Measurements from ENCODE around the gene UGP2. TPM values are rescaled to one million over a fixed set of nuclear protein-coding genes. Genes with fewer than 3 reads are reported as not detected.

The UGP2 gene
- total RNA-seq, 4 donors from 2014 or later = 80.8 to 137 (median 103) TPM

DNA sequence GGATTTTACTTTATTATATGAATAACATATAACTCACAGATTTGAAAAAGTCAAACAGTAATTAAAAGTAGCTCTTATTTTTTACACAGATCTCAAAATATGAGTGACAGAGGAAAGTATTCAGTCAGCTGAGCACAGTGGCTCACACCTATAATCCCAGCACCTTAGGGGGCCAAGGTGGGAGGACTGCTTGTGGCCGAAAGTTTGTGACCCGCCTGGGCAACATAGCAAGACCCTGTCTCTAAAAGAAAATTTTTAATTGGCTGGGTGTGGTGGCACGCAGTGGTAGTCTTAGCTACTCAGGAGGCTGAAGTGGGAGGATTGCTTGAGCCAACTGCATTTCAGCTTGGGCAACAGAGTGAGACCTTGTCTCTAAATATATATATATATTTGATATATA is 19.2 kb upstream of the UGP2 start:
- 95 to 97% methylated on average over 3 of the region's 3 CpGs for WGBS, 2 donors

DNA sequence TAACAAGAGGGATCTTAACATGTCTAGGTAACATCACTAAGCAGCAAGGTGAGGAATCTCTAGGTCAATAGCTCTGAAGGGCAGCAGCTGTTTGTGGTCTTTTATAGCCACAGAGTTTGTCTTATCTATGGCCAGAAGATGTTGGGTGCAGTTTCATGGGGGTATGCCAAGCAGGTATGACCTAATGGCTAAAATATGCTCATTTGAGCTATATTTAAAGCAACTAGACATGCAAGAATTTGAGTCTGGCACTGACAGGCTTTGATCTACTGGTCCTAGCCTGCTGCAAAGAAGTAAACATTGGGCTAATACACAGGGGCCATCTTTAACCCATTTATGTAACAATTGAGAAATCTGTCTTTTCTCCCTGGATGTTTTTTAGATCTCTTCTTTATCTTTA is 13.9 kb upstream of the UGP2 start:
- no peak for DNase-seq (ENCODE audit: low spot score in 2 of 2)

More for the DNA sequence above, 19.2 kb upstream of the UGP2 start:
- Histone ChIP-seq H3K4me1 (peaks cover 0 to 11% (median 0%) of the 10 kb centered on the region in 4 donors), H3K27me3 (no peaks in the 10 kb centered on the region), H3K9me3 (no peaks in the 10 kb centered on the region), H3K4me3 (no peak overlapping the region), H3K36me3 (no peaks in the 10 kb centered on the region), H3K27ac (no peak overlapping the region)
- TF ChIP-seq EP300 (IDR thresholded peaks at IDR 0.05) (no peak), POLR2A (IDR thresholded peaks at IDR 0.05) (no peak)
- TF ChIP-seq, protein P1, sequence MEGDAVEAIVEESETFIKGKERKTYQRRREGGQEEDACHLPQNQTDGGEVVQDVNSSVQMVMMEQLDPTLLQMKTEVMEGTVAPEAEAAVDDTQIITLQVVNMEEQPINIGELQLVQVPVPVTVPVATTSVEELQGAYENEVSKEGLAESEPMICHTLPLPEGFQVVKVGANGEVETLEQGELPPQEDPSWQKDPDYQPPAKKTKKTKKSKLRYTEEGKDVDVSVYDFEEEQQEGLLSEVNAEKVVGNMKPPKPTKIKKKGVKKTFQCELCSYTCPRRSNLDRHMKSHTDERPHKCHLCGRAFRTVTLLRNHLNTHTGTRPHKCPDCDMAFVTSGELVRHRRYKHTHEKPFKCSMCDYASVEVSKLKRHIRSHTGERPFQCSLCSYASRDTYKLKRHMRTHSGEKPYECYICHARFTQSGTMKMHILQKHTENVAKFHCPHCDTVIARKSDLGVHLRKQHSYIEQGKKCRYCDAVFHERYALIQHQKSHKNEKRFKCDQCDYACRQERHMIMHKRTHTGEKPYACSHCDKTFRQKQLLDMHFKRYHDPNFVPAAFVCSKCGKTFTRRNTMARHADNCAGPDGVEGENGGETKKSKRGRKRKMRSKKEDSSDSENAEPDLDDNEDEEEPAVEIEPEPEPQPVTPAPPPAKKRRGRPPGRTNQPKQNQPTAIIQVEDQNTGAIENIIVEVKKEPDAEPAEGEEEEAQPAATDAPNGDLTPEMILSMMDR (IDR thresholded peaks at IDR 0.05) = no peak
- DNase-seq (ENCODE audit: low spot score in 2 of 2) = no peak

DNA sequence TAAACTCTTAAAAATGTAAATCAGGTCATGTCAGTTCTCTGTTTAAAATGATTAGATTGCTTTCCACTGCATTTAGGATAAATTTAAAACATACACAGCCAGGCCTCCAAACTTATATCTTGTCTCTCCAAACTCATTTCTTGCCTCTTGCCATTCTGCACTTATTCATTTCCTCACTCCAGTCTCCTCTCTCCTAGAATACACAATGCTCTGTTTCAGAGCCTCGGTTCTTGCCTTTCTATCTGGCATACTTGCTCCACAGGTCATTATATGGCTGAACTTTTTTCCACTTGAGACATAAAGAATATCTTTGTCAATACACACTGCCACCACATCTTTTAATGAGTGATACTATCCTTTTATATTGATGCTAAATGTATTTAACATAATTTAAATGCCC is 10.5 kb upstream of the UGP2 start:
- Histone ChIP-seq H3K4me1 (peaks cover 0 to 10% (median 0%) of the 10 kb centered on the region in 4 donors), H3K27ac (no peak overlapping the region), H3K9me3 (no peaks in the 10 kb centered on the region), H3K36me3 (no peaks in the 10 kb centered on the region), H3K27me3 (no peaks in the 10 kb centered on the region), H3K4me3 (no peak overlapping the region)
- TF ChIP-seq, protein P1 (IDR thresholded peaks at IDR 0.05) = no peak
- no peak for TF ChIP-seq EP300 (IDR thresholded peaks at IDR 0.05)
- no peak for TF ChIP-seq POLR2A (IDR thresholded peaks at IDR 0.05)
- WGBS, 2 donors = 45 to 62% methylated on average over 1 of the region's 1 CpG
- no peak for DNase-seq (ENCODE audit: low spot score in 2 of 2)

More for the DNA sequence above, 13.9 kb upstream of the UGP2 start:
- Histone ChIP-seq H3K27me3 (no peaks in the 10 kb centered on the region), H3K36me3 (no peaks in the 10 kb centered on the region), H3K4me3 (no peak overlapping the region), H3K9me3 (no peaks in the 10 kb centered on the region), H3K4me1 (peaks cover 0 to 10% (median 0%) of the 10 kb centered on the region in 4 donors), H3K27ac (no peak overlapping the region)
- TF ChIP-seq POLR2A (IDR thresholded peaks at IDR 0.05) (no peak), EP300 (IDR thresholded peaks at IDR 0.05) (no peak)
- TF ChIP-seq, protein P1 (IDR thresholded peaks at IDR 0.05) = no peak

DNA sequence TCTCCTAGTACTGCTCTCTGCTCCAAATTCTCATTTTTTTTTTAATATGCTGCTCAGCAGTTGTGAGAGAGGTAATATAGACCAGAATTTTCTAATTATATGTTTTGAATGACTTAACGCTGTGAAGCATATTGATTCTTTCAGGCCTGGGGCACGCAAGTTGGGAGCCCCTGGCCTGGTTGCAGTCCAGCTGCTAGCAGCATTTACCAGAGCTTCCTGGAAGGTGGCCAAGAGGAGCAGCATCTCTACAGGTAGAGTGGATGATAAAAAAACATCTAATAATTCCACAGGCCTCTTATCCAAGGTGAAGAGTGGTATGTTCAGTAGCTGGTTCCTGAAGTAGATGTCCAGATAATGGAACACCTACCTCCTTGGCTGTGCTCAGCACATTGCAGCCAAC is 7.3 kb upstream of the UGP2 start:
- no peak for DNase-seq (ENCODE audit: low spot score in 2 of 2)
- Histone ChIP-seq H3K27me3 (no peaks in the 10 kb centered on the region), H3K36me3 (no peaks in the 10 kb centered on the region), H3K4me1 (peaks cover 0 to 7% (median 0%) of the 10 kb centered on the region in 4 donors), H3K4me3 (no peak overlapping the region), H3K27ac (no peak overlapping the region), H3K9me3 (no peaks in the 10 kb centered on the region)
- TF ChIP-seq EP300 (IDR thresholded peaks at IDR 0.05) = no peak
- TF ChIP-seq, protein P1 (IDR thresholded peaks at IDR 0.05) = no peak
- no peak for TF ChIP-seq POLR2A (IDR thresholded peaks at IDR 0.05)
- 88 to 91% methylated on average over 2 of the region's 2 CpGs for WGBS, 2 donors

DNA sequence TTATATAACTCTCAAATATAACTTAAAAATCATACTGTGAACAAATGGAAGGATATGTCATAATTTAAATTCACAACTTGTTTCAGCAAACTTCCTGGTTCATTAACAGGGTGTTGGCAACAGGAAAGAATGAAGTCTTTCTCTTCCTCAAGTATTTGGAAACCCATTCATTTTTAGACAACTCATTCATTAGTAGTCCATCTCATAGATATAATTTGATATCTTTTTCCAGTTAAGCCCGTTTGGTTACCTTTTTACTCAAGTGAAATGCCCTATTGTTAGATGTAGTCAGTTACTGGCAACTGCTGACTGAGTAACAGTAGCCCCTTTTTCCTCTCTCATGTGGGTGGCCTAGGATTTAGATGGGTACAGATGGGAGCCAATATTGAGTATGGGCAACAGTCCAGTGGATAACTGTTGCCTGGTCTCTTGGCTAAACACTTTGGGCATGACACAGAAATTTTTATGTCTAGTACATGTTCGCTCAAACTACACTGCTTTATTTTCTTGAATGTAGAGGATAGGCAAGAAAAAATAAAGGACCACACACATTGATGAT is 4.6 kb upstream of the UGP2 start:
- WGBS, 2 donors = 33 to 34% methylated on average over 2 of the region's 2 CpGs
- Histone ChIP-seq H3K27me3 (no peaks in the 10 kb centered on the region), H3K27ac (no peak overlapping the region), H3K4me1 (peaks cover 0 to 15% (median 0%) of the 10 kb centered on the region in 4 donors), H3K36me3 (no peaks in the 10 kb centered on the region), H3K9me3 (no peaks in the 10 kb centered on the region), H3K4me3 (no peak overlapping the region)
- TF ChIP-seq POLR2A (IDR thresholded peaks at IDR 0.05) = no peak
- no peak for TF ChIP-seq EP300 (IDR thresholded peaks at IDR 0.05)
- TF ChIP-seq, protein P1 (IDR thresholded peaks at IDR 0.05) = no peak
- no peak for DNase-seq (ENCODE audit: low spot score in 2 of 2)

Measured in tibial nerve (tissue), 4 donors.